ENCODE measurements around the gene ZMYND8.
"Not testable (repeated sequence)": the region's sequence is repeated elsewhere in the genome, so short reads cannot be mapped to it uniquely, and the experiment has no call there.

DNA sequence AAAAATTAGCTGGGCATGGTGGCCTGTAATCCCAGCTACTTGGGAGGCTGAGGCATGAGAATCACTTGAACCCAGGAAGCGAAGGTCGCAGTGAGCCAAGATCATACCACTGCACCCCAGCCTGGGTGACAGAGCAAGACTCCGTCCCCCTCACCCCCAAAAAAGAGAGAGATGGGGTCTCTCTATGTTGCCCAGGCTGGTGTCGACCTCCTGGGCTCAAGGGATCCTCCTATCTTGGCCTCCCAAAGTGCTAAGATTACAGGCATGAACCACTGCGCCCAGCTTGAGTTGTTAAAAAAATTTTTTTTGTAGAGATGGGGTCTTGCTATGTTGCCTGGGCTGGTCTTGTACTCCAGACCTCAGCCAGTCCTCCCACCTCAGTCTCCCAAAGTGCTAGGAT lies 29.5 kb upstream of the ZMYND8 start:
- TF ChIP-seq, protein P1, sequence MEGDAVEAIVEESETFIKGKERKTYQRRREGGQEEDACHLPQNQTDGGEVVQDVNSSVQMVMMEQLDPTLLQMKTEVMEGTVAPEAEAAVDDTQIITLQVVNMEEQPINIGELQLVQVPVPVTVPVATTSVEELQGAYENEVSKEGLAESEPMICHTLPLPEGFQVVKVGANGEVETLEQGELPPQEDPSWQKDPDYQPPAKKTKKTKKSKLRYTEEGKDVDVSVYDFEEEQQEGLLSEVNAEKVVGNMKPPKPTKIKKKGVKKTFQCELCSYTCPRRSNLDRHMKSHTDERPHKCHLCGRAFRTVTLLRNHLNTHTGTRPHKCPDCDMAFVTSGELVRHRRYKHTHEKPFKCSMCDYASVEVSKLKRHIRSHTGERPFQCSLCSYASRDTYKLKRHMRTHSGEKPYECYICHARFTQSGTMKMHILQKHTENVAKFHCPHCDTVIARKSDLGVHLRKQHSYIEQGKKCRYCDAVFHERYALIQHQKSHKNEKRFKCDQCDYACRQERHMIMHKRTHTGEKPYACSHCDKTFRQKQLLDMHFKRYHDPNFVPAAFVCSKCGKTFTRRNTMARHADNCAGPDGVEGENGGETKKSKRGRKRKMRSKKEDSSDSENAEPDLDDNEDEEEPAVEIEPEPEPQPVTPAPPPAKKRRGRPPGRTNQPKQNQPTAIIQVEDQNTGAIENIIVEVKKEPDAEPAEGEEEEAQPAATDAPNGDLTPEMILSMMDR (IDR thresholded peaks at IDR 0.05), result not testable (repeated sequence)
- not testable (repeated sequence) for TF ChIP-seq POLR2A (IDR thresholded peaks at IDR 0.05)

All from thyroid gland (tissue), 4 donors.